Measurements from ENCODE around the gene CHD1.

CHD1 gene

DNA sequence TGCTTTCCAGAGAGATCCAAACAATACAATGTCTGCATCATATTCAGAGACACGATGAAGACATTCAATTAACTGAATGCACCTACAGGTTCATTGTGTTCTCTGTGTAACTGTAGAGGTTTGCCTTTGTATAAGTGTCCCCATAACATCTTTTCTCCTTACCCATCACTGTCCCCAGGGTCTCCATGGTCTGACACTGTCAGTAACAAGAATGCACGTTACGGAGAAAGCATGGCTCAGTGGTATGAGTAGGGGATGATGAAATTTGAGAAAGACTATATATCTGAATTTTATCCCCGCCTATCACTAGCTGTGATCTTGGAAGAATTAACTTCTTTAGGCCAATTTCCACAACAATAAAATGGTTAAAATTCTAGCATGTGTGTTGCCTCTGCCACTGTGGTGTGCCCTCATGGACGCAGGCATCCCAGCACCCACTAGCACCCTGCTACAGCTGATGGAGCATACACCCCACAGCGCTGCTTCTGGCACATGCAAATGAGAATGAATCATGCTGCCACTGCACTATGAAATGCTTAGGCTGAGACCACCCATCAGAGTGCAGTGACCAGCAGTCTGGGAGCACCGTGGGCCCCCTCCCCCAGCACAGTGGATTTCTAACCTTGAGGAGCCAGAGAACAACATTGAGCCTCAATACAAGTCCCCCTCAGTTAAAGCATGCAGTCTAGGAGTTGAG is 101.1 kb downstream of the CHD1 start:
- no peak for DNase-seq
- H2BK15ac ChIP-seq (replicated peaks; ENCODE audit: low read depth): no peak overlapping the region
- H3K27me3 ChIP-seq (ENCODE audit: insufficient read depth, low read length, poor library complexity): no peaks in the 10 kb centered on the region
- H3K4me1 ChIP-seq (ENCODE audit: control insufficient read depth, low read depth, low read length): no peaks in the 10 kb centered on the region
- no peaks in the 10 kb centered on the region for H3K79me2 ChIP-seq (ENCODE audit: control insufficient read depth, insufficient read depth, low read length)
- no peaks in the 10 kb centered on the region for H3K79me1 ChIP-seq (ENCODE audit: low read length)
- no peaks in the 10 kb centered on the region for H3K36me3 ChIP-seq (ENCODE audit: control insufficient read depth, insufficient read depth, low read length)
- H3K27ac ChIP-seq (ENCODE audit: low read depth, low read length): no peak overlapping the region
- no peak overlapping the region for H3K23ac ChIP-seq (ENCODE audit: low read length)
- H3K56ac ChIP-seq (ENCODE audit: low read length): no peak overlapping the region
- no peak overlapping the region for H4K5ac ChIP-seq (ENCODE audit: low read length)
- H3K18ac ChIP-seq (ENCODE audit: low read length): no peak overlapping the region
- WGBS (ENCODE audit: extremely low coverage, insufficient coverage, low lambda C conversion rate): no CpG with 5 or more reads among the region's 7 CpGs
- H3K4me2 ChIP-seq (ENCODE audit: low read length): no peak overlapping the region
- H3K9ac ChIP-seq (ENCODE audit: low read length): no peak overlapping the region
- no peak overlapping the region for H2BK120ac ChIP-seq (ENCODE audit: low read depth, low read length)
- no peak overlapping the region for H2AK5ac ChIP-seq (ENCODE audit: low read length)
- H4K8ac ChIP-seq (ENCODE audit: low read depth, low read length): no peak overlapping the region
- H3K4me3 ChIP-seq (ENCODE audit: low read length): no peak overlapping the region
- no peak overlapping the region for H3K4ac ChIP-seq (ENCODE audit: low read depth, low read length)
- no peak overlapping the region for H2BK5ac ChIP-seq (ENCODE audit: low read length)

DNA sequence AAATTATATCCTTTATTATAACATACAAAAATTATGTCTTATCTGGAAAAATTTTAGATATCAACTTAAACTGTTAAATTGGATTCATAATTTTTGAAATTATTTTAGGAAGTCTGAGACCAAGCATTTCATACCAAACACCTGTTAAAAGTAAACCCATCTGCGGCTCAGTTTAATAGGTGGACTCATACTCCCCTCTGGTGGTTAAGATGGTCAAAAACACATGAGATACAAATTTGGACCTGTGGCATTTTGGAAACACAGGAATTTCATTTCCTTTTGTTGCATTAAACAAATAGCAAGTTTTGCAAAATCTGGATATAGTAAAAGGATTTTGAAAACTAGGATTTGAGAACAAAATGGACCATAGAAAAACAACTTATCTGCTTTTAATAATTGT is 101.6 kb downstream of the CHD1 start:
- no peaks in the 10 kb centered on the region for H3K36me3 ChIP-seq (ENCODE audit: control insufficient read depth, insufficient read depth, low read length)
- H3K4ac ChIP-seq (ENCODE audit: low read depth, low read length): no peak overlapping the region
- H3K18ac ChIP-seq (ENCODE audit: low read length): no peak overlapping the region
- H3K27ac ChIP-seq (ENCODE audit: low read depth, low read length): no peak overlapping the region
- no peak overlapping the region for H2BK5ac ChIP-seq (ENCODE audit: low read length)
- no peaks in the 10 kb centered on the region for H3K79me1 ChIP-seq (ENCODE audit: low read length)
- H3K79me2 ChIP-seq (ENCODE audit: control insufficient read depth, insufficient read depth, low read length): no peaks in the 10 kb centered on the region
- no peak overlapping the region for H3K9ac ChIP-seq (ENCODE audit: low read length)
- no peak overlapping the region for H4K5ac ChIP-seq (ENCODE audit: low read length)
- H3K23ac ChIP-seq (ENCODE audit: low read length): no peak overlapping the region
- no peak overlapping the region for H3K4me3 ChIP-seq (ENCODE audit: low read length)
- H2AK5ac ChIP-seq (ENCODE audit: low read length): no peak overlapping the region
- no peak overlapping the region for H2BK15ac ChIP-seq (replicated peaks; ENCODE audit: low read depth)
- H3K27me3 ChIP-seq (ENCODE audit: insufficient read depth, low read length, poor library complexity): no peaks in the 10 kb centered on the region
- peak; percentile 57 for DNase-seq
- H4K8ac ChIP-seq (ENCODE audit: low read depth, low read length): no peak overlapping the region
- H3K4me1 ChIP-seq (ENCODE audit: control insufficient read depth, low read depth, low read length): no peaks in the 10 kb centered on the region
- H3K56ac ChIP-seq (ENCODE audit: low read length): no peak overlapping the region
- H2BK120ac ChIP-seq (ENCODE audit: low read depth, low read length): no peak overlapping the region
- no CpG with 5 or more reads among the region's 1 CpG for WGBS (ENCODE audit: extremely low coverage, insufficient coverage, low lambda C conversion rate)
- H3K4me2 ChIP-seq (ENCODE audit: low read length): no peak overlapping the region

DNA sequence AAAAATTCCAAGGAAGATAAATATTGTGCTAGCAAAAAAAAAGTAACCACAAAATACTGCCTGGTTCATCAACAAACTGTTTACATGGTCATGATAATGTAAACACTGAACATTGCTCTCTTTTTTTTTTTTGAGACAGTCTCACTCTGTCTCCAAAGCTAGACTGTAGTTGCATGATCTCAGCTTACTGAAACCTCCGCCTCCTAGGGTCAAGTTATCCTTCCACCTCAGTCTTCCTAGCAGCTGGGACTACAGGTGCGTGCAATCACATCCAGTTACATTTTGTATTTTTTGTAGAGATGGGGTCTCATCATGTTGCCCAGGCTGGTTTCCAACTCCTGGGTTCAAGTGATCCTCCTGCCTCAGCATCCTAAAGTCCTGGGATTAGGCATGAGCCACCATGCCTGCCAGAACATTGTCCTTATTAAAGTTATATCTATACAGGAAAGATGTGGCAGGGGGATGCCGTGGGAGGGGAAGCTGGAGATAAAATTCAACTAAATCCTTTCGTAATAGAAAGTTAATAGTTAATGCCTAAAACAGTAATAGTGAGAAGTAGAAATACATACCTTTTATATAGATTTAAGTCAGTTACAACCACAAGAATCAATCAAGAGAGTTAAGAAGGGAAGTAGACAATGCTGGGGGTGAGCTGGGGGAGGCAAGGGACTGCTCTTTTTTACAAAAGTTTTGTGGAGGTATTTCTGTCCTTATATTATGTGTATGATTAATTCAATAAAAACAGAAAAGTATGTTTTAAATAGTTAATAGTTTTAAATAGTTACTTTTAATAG is 103.0 kb downstream of the CHD1 start:
- Histone ChIP-seq H2BK120ac (ENCODE audit: low read depth, low read length) (no peak overlapping the region), H4K5ac (ENCODE audit: low read length) (no peak overlapping the region), H4K8ac (ENCODE audit: low read depth, low read length) (no peak overlapping the region), H3K36me3 (ENCODE audit: control insufficient read depth, insufficient read depth, low read length) (no peaks in the 10 kb centered on the region), H2BK15ac (replicated peaks; ENCODE audit: low read depth) (no peak overlapping the region), H3K18ac (ENCODE audit: low read length) (no peak overlapping the region), H2AK5ac (ENCODE audit: low read length) (no peak overlapping the region), H3K27ac (ENCODE audit: low read depth, low read length) (no peak overlapping the region), H3K79me2 (ENCODE audit: control insufficient read depth, insufficient read depth, low read length) (no peaks in the 10 kb centered on the region), H3K79me1 (ENCODE audit: low read length) (no peaks in the 10 kb centered on the region), H3K4me2 (ENCODE audit: low read length) (no peak overlapping the region), H3K4me3 (ENCODE audit: low read length) (no peak overlapping the region), H3K9ac (ENCODE audit: low read length) (no peak overlapping the region), H3K4ac (ENCODE audit: low read depth, low read length) (no peak overlapping the region), H3K27me3 (ENCODE audit: insufficient read depth, low read length, poor library complexity) (no peaks in the 10 kb centered on the region), H2BK5ac (ENCODE audit: low read length) (no peak overlapping the region), H3K23ac (ENCODE audit: low read length) (no peak overlapping the region), H3K4me1 (ENCODE audit: control insufficient read depth, low read depth, low read length) (no peaks in the 10 kb centered on the region), H3K56ac (ENCODE audit: low read length) (no peak overlapping the region)
- DNase-seq: no peak
- no CpG with 5 or more reads among the region's 4 CpGs for WGBS (ENCODE audit: extremely low coverage, insufficient coverage, low lambda C conversion rate)

DNA sequence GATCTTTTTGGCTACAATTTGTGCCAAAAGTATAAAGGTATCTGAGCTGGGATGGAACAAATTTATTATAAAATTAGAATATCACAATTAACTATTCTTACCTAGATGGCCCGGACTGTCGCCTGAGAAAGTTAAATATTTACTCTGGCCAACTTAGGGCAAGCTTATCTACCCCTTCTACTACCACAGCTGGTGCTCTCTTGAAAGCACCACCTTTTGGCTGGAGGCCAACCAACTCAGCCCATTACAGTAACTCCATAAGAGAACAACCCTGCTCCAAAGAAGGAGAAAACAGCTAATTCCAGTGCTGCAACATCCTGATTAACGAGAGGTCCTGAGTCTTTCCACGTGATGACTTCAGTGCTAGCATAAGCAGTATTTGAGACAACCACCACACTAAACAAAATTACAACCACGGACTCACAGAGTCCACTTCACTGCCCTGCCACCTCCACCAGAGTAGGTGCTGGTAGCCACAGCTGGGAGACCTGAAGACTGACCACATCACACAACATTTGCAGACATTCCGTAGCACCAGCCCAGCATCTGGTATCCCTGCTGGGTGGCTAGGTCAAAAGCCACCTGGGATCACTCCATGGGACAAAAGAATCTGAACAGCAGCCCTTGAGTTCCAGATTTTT is 112.1 kb downstream of the CHD1 start:
- no peak for DNase-seq
- WGBS (ENCODE audit: extremely low coverage, insufficient coverage, low lambda C conversion rate): no CpG with 5 or more reads among the region's 6 CpGs

DNA sequence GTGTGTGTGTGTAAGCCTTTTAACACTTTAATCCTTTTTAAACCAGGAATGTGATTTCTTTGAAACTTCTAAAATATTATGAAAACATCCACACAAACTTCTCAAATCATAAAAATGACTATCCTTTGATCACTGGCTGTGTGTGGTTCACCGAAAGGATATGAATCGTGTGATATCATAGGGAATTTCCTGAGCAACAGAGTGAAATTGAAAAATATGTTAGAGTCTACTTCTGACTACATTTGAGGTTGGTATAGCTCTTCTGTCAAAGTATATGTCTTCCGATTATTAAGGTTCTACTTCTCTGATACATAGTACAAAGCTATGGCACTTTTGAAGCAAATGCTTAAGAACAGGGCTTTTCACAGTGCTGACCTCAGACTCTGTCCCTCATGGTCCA is 115.1 kb downstream of the CHD1 start:
- Histone ChIP-seq H3K18ac (ENCODE audit: low read length) (no peak overlapping the region), H3K4me1 (ENCODE audit: control insufficient read depth, low read depth, low read length) (no peaks in the 10 kb centered on the region), H3K79me1 (ENCODE audit: low read length) (no peaks in the 10 kb centered on the region), H3K56ac (ENCODE audit: low read length) (no peak overlapping the region), H2BK15ac (replicated peaks; ENCODE audit: low read depth) (no peak overlapping the region), H3K4me2 (ENCODE audit: low read length) (no peak overlapping the region), H3K4me3 (ENCODE audit: low read length) (no peak overlapping the region), H3K23ac (ENCODE audit: low read length) (no peak overlapping the region), H3K36me3 (ENCODE audit: control insufficient read depth, insufficient read depth, low read length) (no peaks in the 10 kb centered on the region), H2AK5ac (ENCODE audit: low read length) (no peak overlapping the region), H3K79me2 (ENCODE audit: control insufficient read depth, insufficient read depth, low read length) (no peaks in the 10 kb centered on the region), H4K8ac (ENCODE audit: low read depth, low read length) (no peak overlapping the region), H3K27ac (ENCODE audit: low read depth, low read length) (no peak overlapping the region), H2BK5ac (ENCODE audit: low read length) (no peak overlapping the region), H3K4ac (ENCODE audit: low read depth, low read length) (no peak overlapping the region), H3K9ac (ENCODE audit: low read length) (no peak overlapping the region), H3K27me3 (ENCODE audit: insufficient read depth, low read length, poor library complexity) (no peaks in the 10 kb centered on the region), H2BK120ac (ENCODE audit: low read depth, low read length) (no peak overlapping the region), H4K5ac (ENCODE audit: low read length) (no peak overlapping the region)
- no CpG with 5 or more reads among the region's 3 CpGs for WGBS (ENCODE audit: extremely low coverage, insufficient coverage, low lambda C conversion rate)
- no peak for DNase-seq

More for the DNA sequence above, 112.1 kb downstream of the CHD1 start:
- Histone ChIP-seq H3K56ac (ENCODE audit: low read length) (no peak overlapping the region), H3K36me3 (ENCODE audit: control insufficient read depth, insufficient read depth, low read length) (no peaks in the 10 kb centered on the region), H3K23ac (ENCODE audit: low read length) (no peak overlapping the region), H3K27me3 (ENCODE audit: insufficient read depth, low read length, poor library complexity) (no peaks in the 10 kb centered on the region), H3K4me1 (ENCODE audit: control insufficient read depth, low read depth, low read length) (no peaks in the 10 kb centered on the region), H3K79me1 (ENCODE audit: low read length) (no peaks in the 10 kb centered on the region), H3K79me2 (ENCODE audit: control insufficient read depth, insufficient read depth, low read length) (no peaks in the 10 kb centered on the region), H2AK5ac (ENCODE audit: low read length) (no peak overlapping the region), H4K5ac (ENCODE audit: low read length) (no peak overlapping the region), H2BK15ac (replicated peaks; ENCODE audit: low read depth) (no peak overlapping the region), H3K9ac (ENCODE audit: low read length) (no peak overlapping the region), H3K18ac (ENCODE audit: low read length) (no peak overlapping the region), H3K4me2 (ENCODE audit: low read length) (no peak overlapping the region), H2BK120ac (ENCODE audit: low read depth, low read length) (no peak overlapping the region), H3K4me3 (ENCODE audit: low read length) (no peak overlapping the region), H3K27ac (ENCODE audit: low read depth, low read length) (no peak overlapping the region), H3K4ac (ENCODE audit: low read depth, low read length) (no peak overlapping the region), H4K8ac (ENCODE audit: low read depth, low read length) (no peak overlapping the region), H2BK5ac (ENCODE audit: low read length) (no peak overlapping the region)
